HG03064 (cell line): ENCODE measurements around the gene PTTG1IP.
A peak's percentile ranks its signal among the peaks of the same experiment; 100 is the strongest.
"Not testable (repeated sequence)": the region's sequence is repeated elsewhere in the genome, so short reads cannot be mapped to it uniquely, and the experiment has no call there.

Experiments
- ATAC-seq: cut with Tn5 transposase; IDR thresholded peaks from one replicate; pipeline ENCODE4 v1.9.1; 2021; ENCODE audit warnings: low read depth; ENCODE audit not compliant: unreplicated experiment

PTTG1IP gene

GRCh38 chr21:44873356-44874239 is at the start of gene PTTG1IP:
Gene PTTG1IP, minus strand, starts transcription at chr21:44873690. Its CDS starts 74 bp downstream, at chr21:44873616.
- ATAC-seq: peak; percentile 63

GRCh38 chr21:44921928-44922327 is 48.4 kb upstream of the PTTG1IP start:
- ATAC-seq: no peak

GRCh38 chr21:44920694-44921604 is 47.5 kb upstream of the PTTG1IP start, which contains the start of gene ITGB2:
Gene ITGB2, minus strand, starts transcription at chr21:44920899. Its CDS starts 10,117 bp downstream, at chr21:44910782.
- no peak for ATAC-seq

GRCh38 chr21:44919913-44920693 is 46.6 kb upstream of the PTTG1IP start:
- ATAC-seq: no peak

GRCh38 chr21:44919111-44919912 is 45.8 kb upstream of the PTTG1IP start:
- ATAC-seq: no peak

GRCh38 chr21:44918581-44919033 is 45.1 kb upstream of the PTTG1IP start:
- ATAC-seq: no peak

GRCh38 chr21:44918107-44918470 is 44.6 kb upstream of the PTTG1IP start:
- no peak for ATAC-seq

- no peak for ATAC-seq
Measured at GRCh38 chr21:44917446-44918106, 44.1 kb upstream of the PTTG1IP start.

- no peak for ATAC-seq
Measured at GRCh38 chr21:44916965-44917364, 43.5 kb upstream of the PTTG1IP start.

- ATAC-seq: no peak
Measured at GRCh38 chr21:44914176-44914874, 40.8 kb upstream of the PTTG1IP start.

GRCh38 chr21:44913425-44914175 is 40.1 kb upstream of the PTTG1IP start:
- no peak for ATAC-seq

GRCh38 chr21:44912506-44913412 is 39.3 kb upstream of the PTTG1IP start:
- not testable (repeated sequence) for ATAC-seq

GRCh38 chr21:44912158-44912473 is 38.6 kb upstream of the PTTG1IP start:
- no peak for ATAC-seq

GRCh38 chr21:44911384-44912157 is 38.1 kb upstream of the PTTG1IP start:
- ATAC-seq: no peak

GRCh38 chr21:44911068-44911383 is 37.5 kb upstream of the PTTG1IP start:
- no peak for ATAC-seq
